ENCODE results near the gene PLPP2.

GRCh38 chr19:305240-306150 lies 14.3 kb upstream of the PLPP2 start:
- TF ChIP-seq CTCF (IDR thresholded peaks at IDR 0.05; ENCODE audit: poor library complexity) (no peak), EZH2 (IDR thresholded peaks at IDR 0.05; ENCODE audit: borderline replicate concordance) (no peak)

Measured in hepatocyte (in vitro differentiated cells).